ENCODE data around the gene UBE2QL1. TPM values are rescaled to one million over a fixed set of nuclear protein-coding genes. Genes with fewer than 3 reads are reported as not detected.
"Not testable (repeated sequence)": the region's sequence is repeated elsewhere in the genome, so short reads cannot be mapped to it uniquely, and the experiment has no call there.

Gene UBE2QL1
- total RNA-seq, 1 donor from 2014 or later: under 0.01 TPM

DNA sequence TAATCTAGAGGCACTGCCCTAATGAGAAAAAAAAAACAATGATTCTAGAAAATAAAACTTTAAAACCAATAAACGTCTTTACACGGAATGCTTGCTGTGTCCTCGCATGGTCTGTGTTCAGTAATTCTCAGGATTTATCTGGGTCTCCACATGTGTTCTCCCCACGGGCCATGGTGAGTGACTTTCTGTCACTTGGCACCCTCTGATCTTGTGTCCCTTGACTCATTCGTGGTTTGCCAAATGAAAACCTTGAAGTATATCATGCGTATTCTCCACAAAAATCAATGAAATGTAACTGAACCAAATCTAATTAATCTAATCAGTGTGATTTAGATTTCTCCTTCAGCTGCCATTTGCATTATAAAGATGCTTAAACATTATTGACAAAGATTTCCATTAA is 48.0 kb downstream of the UBE2QL1 start:
- no peak for DNase-seq (ENCODE audit: low read depth, low spot score)

DNA sequence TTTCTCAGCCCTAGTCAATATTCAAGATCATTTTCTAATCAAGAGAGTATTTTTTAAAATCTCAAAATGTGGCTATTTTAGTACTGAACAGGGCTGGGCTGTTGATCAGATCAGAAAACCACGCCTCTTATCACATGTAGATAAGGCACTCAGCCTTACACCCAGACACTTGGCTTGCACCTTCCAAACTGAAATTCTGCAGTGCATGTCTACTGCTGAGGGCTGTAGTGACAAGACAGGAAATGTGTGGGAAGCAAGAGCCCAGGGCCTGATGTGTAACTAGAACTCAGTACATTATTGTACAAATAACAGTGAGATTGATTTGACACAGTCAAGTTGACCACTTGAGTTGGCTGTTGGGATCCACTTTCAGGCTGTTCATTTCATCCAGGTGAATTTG is 48.6 kb downstream of the UBE2QL1 start:
- DNase-seq (ENCODE audit: low read depth, low spot score): no peak

GRCh38 chr5:6498968-6499367 is 50.3 kb downstream of the UBE2QL1 start:
- DNase-seq (ENCODE audit: low read depth, low spot score): no peak

- DNase-seq (ENCODE audit: low read depth, low spot score): no peak
Measured at GRCh38 chr5:6501701-6502100, 53.0 kb downstream of the UBE2QL1 start.

- no peak for DNase-seq (ENCODE audit: low read depth, low spot score)
Measured at GRCh38 chr5:6502421-6502820, 53.8 kb downstream of the UBE2QL1 start.

DNA sequence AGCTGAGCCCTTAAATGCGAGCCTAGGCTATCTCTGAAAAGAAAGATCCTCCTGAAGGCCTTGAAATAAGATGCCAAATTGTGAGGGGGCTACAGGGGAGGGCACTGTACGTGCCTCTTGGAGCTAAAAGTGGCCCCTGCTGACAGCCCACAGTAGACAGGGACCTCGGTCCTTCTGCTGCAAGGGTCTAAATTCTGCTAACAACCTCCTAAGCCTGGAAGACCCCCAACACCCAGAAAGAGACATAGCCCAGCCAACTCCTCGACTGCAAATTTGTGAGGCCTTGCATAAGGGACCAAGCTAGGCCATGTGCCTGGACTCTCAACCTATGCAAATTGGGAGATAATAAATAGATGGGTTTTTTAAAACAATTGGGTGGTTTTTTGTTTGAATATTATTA is 54.7 kb downstream of the UBE2QL1 start:
- DNase-seq (ENCODE audit: low read depth, low spot score): no peak

DNA sequence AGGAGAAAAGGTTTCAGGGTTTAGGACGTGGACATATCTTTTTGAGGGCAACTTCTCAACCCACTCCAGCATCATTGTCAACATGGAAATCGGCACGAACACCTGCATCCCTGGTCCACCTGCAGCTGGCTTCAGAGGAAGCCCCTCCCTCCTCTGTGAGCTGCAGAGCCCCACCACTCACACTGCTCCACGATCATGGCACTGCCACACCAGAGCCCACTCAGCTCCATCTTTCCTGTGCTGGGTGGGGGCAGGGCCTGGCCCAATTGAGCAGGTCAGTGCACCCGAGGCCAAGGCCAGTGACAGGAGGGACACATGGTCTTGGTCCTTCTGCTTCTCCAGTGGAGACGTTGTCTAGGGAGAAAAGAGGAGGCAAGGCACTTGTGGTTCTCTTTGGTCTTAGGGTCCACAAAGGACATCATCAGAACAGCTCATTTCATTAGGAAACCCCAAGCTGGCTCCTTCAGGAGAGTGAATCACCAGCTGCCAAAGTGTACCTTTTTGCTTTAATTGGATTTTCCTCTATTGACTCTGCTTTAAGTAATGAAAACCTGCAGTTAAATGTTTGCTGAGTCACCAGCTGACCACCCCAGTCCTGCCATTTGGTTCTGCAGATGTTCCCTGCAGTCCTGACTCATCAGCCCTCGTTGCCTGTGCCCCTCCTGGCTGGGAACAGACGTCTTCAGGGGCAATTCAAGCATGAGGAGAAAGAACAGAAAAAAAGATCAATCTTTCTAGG is 56.2 kb downstream of the UBE2QL1 start:
- DNase-seq (ENCODE audit: low read depth, low spot score): no peak

DNA sequence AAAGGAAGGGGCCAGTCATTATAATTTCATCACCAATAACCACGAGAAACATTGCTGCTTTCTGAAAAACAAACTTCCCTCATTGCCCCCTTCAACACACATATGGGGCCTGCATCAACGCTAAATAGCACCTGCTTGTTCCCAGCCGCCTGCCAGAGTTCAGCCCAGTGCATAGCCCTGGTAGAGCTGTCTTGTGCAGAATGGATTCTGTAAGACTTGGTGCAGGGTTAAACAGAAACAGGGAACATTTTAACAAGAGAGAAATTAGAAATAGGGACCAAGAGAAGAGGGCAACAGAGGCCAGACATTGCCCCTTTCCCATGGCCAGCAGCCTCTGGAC is 56.7 kb downstream of the UBE2QL1 start:
- no peak for DNase-seq (ENCODE audit: low read depth, low spot score)

DNA sequence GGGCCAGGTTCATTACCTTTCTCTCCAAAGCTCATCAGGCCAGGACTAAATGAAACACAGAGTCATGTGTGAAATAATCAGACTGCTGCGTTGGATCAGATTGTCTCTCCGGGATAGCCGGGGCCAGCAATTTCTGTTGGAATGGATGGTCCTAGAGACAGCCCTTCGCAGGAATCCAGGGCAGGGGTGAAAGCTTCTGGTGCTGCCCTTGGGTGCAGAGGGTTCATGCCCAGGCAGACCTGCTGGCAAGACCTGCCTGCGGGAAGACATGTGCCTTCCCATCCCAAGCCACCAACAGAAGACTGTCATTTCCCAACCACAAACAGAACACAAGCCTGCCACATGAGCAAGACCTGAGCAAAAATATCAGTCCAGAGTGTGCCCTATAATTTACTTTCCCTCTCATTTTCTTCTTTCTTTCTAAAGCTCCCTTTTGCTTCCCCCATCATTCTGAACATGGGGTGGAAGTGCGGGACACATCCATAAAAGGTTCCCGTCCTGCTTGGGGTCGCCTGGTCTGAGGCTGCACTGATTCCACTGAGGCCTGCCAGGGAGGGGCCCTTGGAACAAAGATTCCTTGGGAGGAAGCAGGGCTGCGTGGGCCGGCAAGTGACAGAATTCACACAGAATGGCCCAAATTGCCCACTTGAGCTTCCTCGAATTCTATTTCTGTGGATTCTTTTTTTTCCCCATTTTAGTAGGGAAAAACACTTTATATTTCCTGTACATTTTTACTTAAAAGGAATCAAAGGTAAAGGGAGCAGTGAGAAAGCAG is 57.3 kb downstream of the UBE2QL1 start:
- DNase-seq (ENCODE audit: low read depth, low spot score): no peak

DNA sequence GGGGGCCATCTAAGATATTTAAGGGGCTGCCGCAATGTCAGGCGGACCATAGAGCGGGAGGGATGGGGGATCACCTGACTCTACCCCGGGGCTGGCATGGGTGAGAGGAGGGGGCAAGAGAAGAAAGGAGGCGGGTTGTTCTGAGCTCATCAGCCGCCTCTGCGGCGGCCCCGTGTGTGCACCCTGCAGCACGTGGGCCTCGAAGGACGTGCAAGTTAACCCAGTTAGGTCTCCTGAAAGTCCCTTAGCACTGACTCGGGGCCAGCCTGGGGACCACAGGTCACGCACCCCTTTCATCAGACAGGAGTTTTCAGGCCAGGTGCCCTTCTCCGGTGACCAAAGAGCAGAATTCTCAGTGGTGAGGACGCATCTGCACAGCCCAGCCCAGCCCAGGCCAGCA is 58.0 kb downstream of the UBE2QL1 start:
- no peak for DNase-seq (ENCODE audit: low read depth, low spot score)

DNA sequence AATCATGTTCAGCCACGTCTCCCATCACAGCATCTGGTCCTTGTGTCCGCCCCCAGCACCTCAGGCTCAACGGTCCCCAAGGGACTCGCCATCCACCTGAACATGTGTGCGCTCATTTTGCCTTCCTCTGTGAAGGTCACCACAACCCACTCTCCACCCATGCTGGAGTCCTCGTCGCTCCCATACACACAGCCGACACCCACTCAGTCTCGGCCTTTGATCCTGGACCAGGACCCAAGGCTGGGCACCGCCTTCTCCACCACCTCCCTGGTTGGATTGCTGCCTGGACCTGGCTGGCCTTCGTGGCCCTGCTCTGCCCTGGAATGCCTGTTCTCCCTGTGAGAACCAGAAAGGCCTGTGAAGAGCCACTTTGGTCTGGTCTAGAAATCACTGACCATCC is 60.3 kb downstream of the UBE2QL1 start:
- no peak for DNase-seq (ENCODE audit: low read depth, low spot score)

- no peak for DNase-seq (ENCODE audit: low read depth, low spot score)
Measured at GRCh38 chr5:6510132-6510531, 61.5 kb downstream of the UBE2QL1 start.

- DNase-seq (ENCODE audit: low read depth, low spot score): no peak
Measured at GRCh38 chr5:6510973-6511372, 62.3 kb downstream of the UBE2QL1 start.

- DNase-seq (ENCODE audit: low read depth, low spot score): not testable (repeated sequence)
Measured at GRCh38 chr5:6515812-6516211, 67.2 kb downstream of the UBE2QL1 start.

GRCh38 chr5:6516823-6517222 is 68.2 kb downstream of the UBE2QL1 start:
- no peak for DNase-seq (ENCODE audit: low read depth, low spot score)

GRCh38 chr5:6517510-6517909 is 68.9 kb downstream of the UBE2QL1 start:
- DNase-seq (ENCODE audit: low read depth, low spot score): no peak

DNA sequence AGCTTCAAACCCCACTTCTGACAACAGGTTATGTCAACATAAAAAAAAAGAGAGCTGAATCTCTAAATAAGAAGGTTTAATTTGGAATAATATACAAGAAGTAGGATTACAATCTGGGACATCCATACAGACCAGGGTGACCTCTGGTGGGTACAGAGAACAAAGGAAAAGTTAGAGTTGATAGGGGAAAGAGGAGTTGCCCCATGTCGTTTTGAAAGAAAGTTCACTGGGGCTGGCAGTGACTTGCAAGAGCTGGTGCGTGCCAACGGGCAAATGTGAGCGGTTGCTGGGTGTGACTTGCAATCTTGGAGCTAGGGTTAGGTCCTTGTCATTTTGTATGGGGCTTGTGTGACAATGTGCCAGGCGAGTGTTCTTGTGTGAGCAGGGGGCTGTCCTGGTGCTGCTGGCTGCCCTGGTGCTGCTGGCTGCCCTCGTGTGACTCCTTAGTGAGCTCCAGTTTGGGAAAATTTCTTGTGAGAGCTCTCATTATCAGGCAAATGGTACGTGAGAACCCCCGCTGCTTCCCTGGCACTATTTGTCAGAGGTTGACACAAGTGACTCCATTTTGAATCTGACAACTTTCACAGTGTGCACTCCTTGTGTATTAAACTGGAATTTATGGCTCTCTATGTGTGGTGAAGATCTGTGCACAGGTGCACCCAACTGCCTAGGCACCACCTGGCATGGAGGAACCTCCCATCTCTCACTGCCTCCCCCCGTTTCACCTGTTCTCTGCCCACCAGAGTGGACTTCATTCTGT is 69.8 kb downstream of the UBE2QL1 start:
- no peak for DNase-seq (ENCODE audit: low read depth, low spot score)

GRCh38 chr5:6520201-6520600 is 71.5 kb downstream of the UBE2QL1 start:
- no peak for DNase-seq (ENCODE audit: low read depth, low spot score)

- no peak for DNase-seq (ENCODE audit: low read depth, low spot score)
Measured at GRCh38 chr5:6522331-6522730, 73.7 kb downstream of the UBE2QL1 start.

GRCh38 chr5:6522923-6523322 is 74.3 kb downstream of the UBE2QL1 start:
- DNase-seq (ENCODE audit: low read depth, low spot score): no peak

- no peak for DNase-seq (ENCODE audit: low read depth, low spot score)
Measured at GRCh38 chr5:6525422-6525821, 76.8 kb downstream of the UBE2QL1 start.

DNA sequence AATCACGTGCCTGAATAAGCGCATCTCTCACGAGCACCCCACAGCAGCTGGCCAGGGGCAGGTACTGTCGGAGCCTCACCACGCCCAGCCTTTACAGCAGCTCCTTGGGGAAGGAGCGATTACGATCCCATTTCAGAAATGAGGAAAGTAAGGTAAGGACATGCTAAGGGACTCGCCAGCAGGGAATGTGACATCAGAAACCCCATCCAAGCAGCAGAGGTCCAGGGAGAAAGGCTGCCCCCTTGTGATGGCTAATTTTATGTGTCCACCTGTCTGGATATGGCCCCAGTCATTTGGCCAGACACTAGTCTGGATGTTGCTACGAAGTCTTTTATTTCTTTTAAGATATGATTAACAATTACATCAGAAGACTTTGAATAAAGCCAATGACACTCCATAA is 77.3 kb downstream of the UBE2QL1 start:
- DNase-seq (ENCODE audit: low read depth, low spot score): no peak
